CD4-positive, CD25-positive, alpha-beta regulatory T cell (primary cell): ENCODE data around the gene OR13C3. TPM values are rescaled to one million over a fixed set of nuclear protein-coding genes. Genes with fewer than 3 reads are reported as not detected.

Experiments used
- ATAC-seq, 2 donors: fragments of 150-1000 bp; cut with Tn5 transposase; one replicate each; pipeline ENCODE4 v1.10.0; 2021; ENCODE audit warnings: low read depth in 2 of 2, moderate number of reproducible peaks in 2 of 2, moderate library complexity in 1 of 2
- DNase-seq, 3 donors: peaks; one replicate each; pipeline versions ENCODE4 v3.0.0 to v3.0.0-alpha.2; 2012 to 2022; ENCODE audit warnings: mixed read lengths in 1 of 3
- H3K27ac ChIP-seq: one replicate; pipeline ENCODE4 v1.7.0; 2013; ENCODE audit warnings: mild to moderate bottlenecking, low read length; ENCODE audit not compliant: insufficient read depth, poor library complexity, severe bottlenecking
- H3K27me3 ChIP-seq: one replicate; pipeline ENCODE4 v1.7.0; 2013; ENCODE audit warnings: low read length; ENCODE audit not compliant: control insufficient read depth, insufficient read depth
- H3K36me3 ChIP-seq: one replicate; pipeline ENCODE4 v1.7.0; 2013; ENCODE audit warnings: mild to moderate bottlenecking, low read length, moderate library complexity; ENCODE audit not compliant: control insufficient read depth, insufficient read depth
- H3K4me1 ChIP-seq: 2 replicates; pipeline ENCODE4 v1.7.0; 2013; ENCODE audit warnings: mild to moderate bottlenecking, low read length; ENCODE audit not compliant: insufficient read depth, control insufficient read depth, poor library complexity, severe bottlenecking
- H3K4me3 ChIP-seq: one replicate; pipeline ENCODE4 v1.7.0; 2013; ENCODE audit warnings: low read depth, mild to moderate bottlenecking, low read length, moderate library complexity
- H3K9me3 ChIP-seq, 2 experiments: 1 replicate in 1 of 2; 2 replicates in 1 of 2; pipeline ENCODE4 v1.7.0; 2013; ENCODE audit warnings: low read length in 2 of 2, mild to moderate bottlenecking in 1 of 2, moderate library complexity in 1 of 2; ENCODE audit not compliant: control insufficient read depth in 2 of 2
- H3K27ac Mint-ChIP-seq, 3 donors: one replicate each; pipeline ENCODE4 v1.8.0; 2020 to 2022; ENCODE audit warnings: mild to moderate bottlenecking in 3 of 3, mixed read lengths in 3 of 3, moderate library complexity in 2 of 3
- H3K27me3 Mint-ChIP-seq: one replicate; pipeline ENCODE4 v1.8.0; 2022; ENCODE audit warnings: mild to moderate bottlenecking, mixed read lengths
- H3K36me3 Mint-ChIP-seq: one replicate; pipeline ENCODE4 v1.8.0; 2020; ENCODE audit warnings: mixed read lengths
- H3K4me1 Mint-ChIP-seq, 4 donors: one replicate each; pipeline ENCODE4 v1.8.0; 2020 to 2022; ENCODE audit warnings: mixed read lengths in 4 of 4, mild to moderate bottlenecking in 1 of 4
- H3K4me3 Mint-ChIP-seq, 4 donors: one replicate each; pipeline ENCODE4 v1.8.0; 2020 to 2022; ENCODE audit warnings: mild to moderate bottlenecking in 4 of 4, mixed read lengths in 4 of 4, moderate library complexity in 3 of 4
- H3K9me3 Mint-ChIP-seq, 7 donors: one replicate each; pipeline ENCODE4 v1.8.0; 2020 to 2022; ENCODE audit warnings: mixed read lengths in 7 of 7, mild to moderate bottlenecking in 3 of 7, moderate library complexity in 2 of 7
- polyA plus RNA-seq, 4 donors: library from polyadenylated mRNA; unstranded; fragments of 300-500 nt; fragmentation: Illumina TruSeq; gene quantifications; one replicate each; pipeline ENCODE4 v1.2.3, GENCODE V29; 2021
- total RNA-seq: library from RNA; stranded (reverse); gene quantifications from one replicate; pipeline ENCODE4 v1.2.3, GENCODE V29; 2022

OR13C3 gene
- total and polyA plus RNA-seq, 5 donors from 2014 or later, result not detected

- Histone ChIP-seq H3K9me3 (peaks cover 0 to 2% of the 10 kb centered on the region in 2 experiments), H3K27ac (no peak within 1 kb of the TSS), H3K36me3 (no peaks in the 10 kb centered on the region), H3K4me1 (no peaks in the 10 kb centered on the region), H3K4me3 (no peak within 1 kb of the TSS), H3K27me3 (no peaks in the 10 kb centered on the region)
- H3K27ac Mint-ChIP-seq, result no peak within 1 kb of the TSS
- DNase-seq, result no peak
- no peaks in the 10 kb centered on the region for H3K27me3 Mint-ChIP-seq
- ATAC-seq, result no peak
- H3K9me3 Mint-ChIP-seq, result peaks cover 0 to 7% (median 0%) of the 10 kb centered on the region in 7 donors
- no peak within 1 kb of the TSS for H3K4me3 Mint-ChIP-seq
- H3K36me3 Mint-ChIP-seq, result no peaks in the 10 kb centered on the region
- H3K4me1 Mint-ChIP-seq, result no peaks in the 10 kb centered on the region
Observed at GRCh38 chr9:104503963-104504362, 32.7 kb downstream of the OR13C3 start, which contains the start of gene OR13F1. Gene OR13F1 (plus strand): TSS chr9:104504263. CDS start chr9:104504263, 0 bp downstream.

GRCh38 chr9:104503440-104503839 lies 33.2 kb downstream of the OR13C3 start:
- DNase-seq, result no peak
- no peak overlapping the region for H3K27ac Mint-ChIP-seq
- H3K36me3 Mint-ChIP-seq, result no peaks in the 10 kb centered on the region
- H3K9me3 ChIP-seq, result peaks cover 0 to 2% of the 10 kb centered on the region in 2 experiments
- no peak overlapping the region for H3K4me3 ChIP-seq
- no peak for ATAC-seq
- no peaks in the 10 kb centered on the region for H3K27me3 ChIP-seq
- peaks cover 0 to 7% (median 0%) of the 10 kb centered on the region in 7 donors for H3K9me3 Mint-ChIP-seq
- H3K4me1 ChIP-seq, result no peaks in the 10 kb centered on the region
- no peaks in the 10 kb centered on the region for H3K27me3 Mint-ChIP-seq
- no peak overlapping the region for H3K4me3 Mint-ChIP-seq
- no peaks in the 10 kb centered on the region for H3K36me3 ChIP-seq
- no peak overlapping the region for H3K27ac ChIP-seq
- H3K4me1 Mint-ChIP-seq, result no peaks in the 10 kb centered on the region

- Mint-ChIP-seq H3K9me3 (peaks cover 0 to 6% (median 0%) of the 10 kb centered on the region in 7 donors), H3K4me1 (no peaks in the 10 kb centered on the region), H3K27ac (no peak overlapping the region), H3K4me3 (no peak overlapping the region), H3K27me3 (no peaks in the 10 kb centered on the region), H3K36me3 (no peaks in the 10 kb centered on the region)
- ATAC-seq, result no peak
- no peaks in the 10 kb centered on the region for H3K27me3 ChIP-seq
- H3K9me3 ChIP-seq, result no peaks in the 10 kb centered on the region
- no peak overlapping the region for H3K4me3 ChIP-seq
- no peaks in the 10 kb centered on the region for H3K36me3 ChIP-seq
- no peaks in the 10 kb centered on the region for H3K4me1 ChIP-seq
- no peak overlapping the region for H3K27ac ChIP-seq
- no peak for DNase-seq
Observed at GRCh38 chr9:104494808-104495207, 41.8 kb downstream of the OR13C3 start.

Other genes starting within 250 kb of the OR13C3 start
- gene OR13F1, start 32.6 kb downstream of the OR13C3 start, total RNA-seq, result not detected
- not detected for gene OR13F1, start 32.6 kb downstream of the OR13C3 start, polyA plus RNA-seq
- not detected for gene OR13C4, start 9.6 kb downstream of the OR13C3 start, total RNA-seq
- gene OR13C4, start 9.6 kb downstream of the OR13C3 start, polyA plus RNA-seq, result not detected
- gene OR13C8, start 32.3 kb upstream of the OR13C3 start, total RNA-seq, result not detected
- gene OR13C8, start 32.3 kb upstream of the OR13C3 start, polyA plus RNA-seq, result not detected
- gene OR13C5, start 62.6 kb upstream of the OR13C3 start, total RNA-seq, result not detected
- gene OR13C5, start 62.6 kb upstream of the OR13C3 start, polyA plus RNA-seq, result not detected
- not detected for gene OR13C2, start 68.8 kb upstream of the OR13C3 start, total RNA-seq
- not detected for gene OR13C2, start 68.8 kb upstream of the OR13C3 start, polyA plus RNA-seq
- gene OR13C9, start 81.3 kb upstream of the OR13C3 start, total RNA-seq, result not detected
- gene OR13C9, start 81.3 kb upstream of the OR13C3 start, polyA plus RNA-seq, result not detected
- not detected for gene OR13D1, start 157.7 kb upstream of the OR13C3 start, total RNA-seq
- gene OR13D1, start 157.7 kb upstream of the OR13C3 start, polyA plus RNA-seq, result not detected
- 8.8 TPM for gene NIPSNAP3A, start 210.8 kb upstream of the OR13C3 start, total RNA-seq
- gene NIPSNAP3A, start 210.8 kb upstream of the OR13C3 start, polyA plus RNA-seq, result 10 to 100 TPM; 16.0 to 27.1 (median 18.8) TPM
- gene NIPSNAP3B, start 227.3 kb upstream of the OR13C3 start, total RNA-seq, result 0.79 TPM
- gene NIPSNAP3B, start 227.3 kb upstream of the OR13C3 start, polyA plus RNA-seq, result 1 to 10 TPM in 1 of 4 donors, under 1 TPM in 3; 0.15 to 2.6 (median 0.21) TPM